H9 (cell line): Measurements from ENCODE around the gene RASGRF2. TPM values are rescaled to one million over a fixed set of nuclear protein-coding genes. Genes with fewer than 3 reads are reported as not detected.

ENCODE experiments used
- DNase-seq: peaks from one replicate; pipeline ENCODE4 v3.0.0-alpha.2; 2017
- H2AFZ ChIP-seq: one replicate; pipeline ENCODE4 v1.6.1; 2013; ENCODE audit warnings: mild to moderate bottlenecking, low read length, control low read depth, moderate library complexity
- H2AK5ac ChIP-seq: 2 replicates; pipeline ENCODE4 v1.6.1; 2013; ENCODE audit warnings: low read length, control low read depth, mixed read lengths; ENCODE audit not compliant: insufficient read length
- H2BK120ac ChIP-seq: one replicate; pipeline ENCODE4 v1.6.1; 2013; ENCODE audit warnings: low read depth, mild to moderate bottlenecking, low read length, control low read depth, inconsistent platforms; ENCODE audit not compliant: poor library complexity, severe bottlenecking
- H2BK12ac ChIP-seq: 2 replicates; pipeline ENCODE4 v1.6.1; 2013; ENCODE audit warnings: low read length, control low read depth, mixed read lengths, low read depth; ENCODE audit not compliant: insufficient read length
- H2BK15ac ChIP-seq: 2 replicates; pipeline ENCODE4 v1.6.1; 2013; ENCODE audit warnings: low read depth, low read length, control low read depth
- H2BK20ac ChIP-seq: one replicate; pipeline ENCODE4 v1.6.1; 2013; ENCODE audit warnings: low read depth, mild to moderate bottlenecking, low read length, control low read depth, inconsistent platforms; ENCODE audit not compliant: poor library complexity, severe bottlenecking
- H2BK5ac ChIP-seq: 2 replicates; pipeline ENCODE4 v1.6.1; 2013; ENCODE audit warnings: low read length, control low read depth, mixed read lengths; ENCODE audit not compliant: insufficient read length
- H3K14ac ChIP-seq: 2 replicates; pipeline ENCODE4 v1.6.1; 2013; ENCODE audit warnings: low read length, control low read depth; ENCODE audit not compliant: insufficient read depth
- H3K18ac ChIP-seq: 2 replicates; pipeline ENCODE4 v1.6.1; 2013; ENCODE audit warnings: low read depth, mild to moderate bottlenecking, mixed read lengths, low read length, control low read depth; ENCODE audit not compliant: insufficient read length
- H3K23ac ChIP-seq: 2 replicates; pipeline ENCODE4 v1.6.1; 2013; ENCODE audit warnings: low read length, control low read depth, mixed read lengths, low read depth; ENCODE audit not compliant: insufficient read length
- H3K23me2 ChIP-seq: 2 replicates; pipeline ENCODE4 v1.6.1; 2013; ENCODE audit warnings: low read depth, mild to moderate bottlenecking, mixed read lengths, low read length, control low read depth; ENCODE audit not compliant: insufficient read length, poor library complexity, severe bottlenecking
- H3K27ac ChIP-seq: 2 replicates; pipeline ENCODE4 v1.5.1; 2013; ENCODE audit warnings: low read length, control low read depth, mixed read lengths, low read depth; ENCODE audit not compliant: insufficient read length
- H3K27me3 ChIP-seq: 2 replicates; pipeline ENCODE4 v1.6.1; 2013; ENCODE audit warnings: low read length, control low read depth, inconsistent platforms; ENCODE audit not compliant: insufficient read depth
- H3K4ac ChIP-seq: 2 replicates; pipeline ENCODE4 v1.6.1; 2013; ENCODE audit warnings: low read depth, mild to moderate bottlenecking, control low read depth, inconsistent platforms, low read length, moderate library complexity
- H3K4me1 ChIP-seq: 2 replicates; pipeline ENCODE4 v1.6.1; 2013; ENCODE audit warnings: low read length, control low read depth, inconsistent platforms; ENCODE audit not compliant: insufficient read depth
- H3K4me2 ChIP-seq: 2 replicates; pipeline ENCODE4 v1.6.1; 2013; ENCODE audit warnings: low read length, control low read depth, mixed read lengths; ENCODE audit not compliant: insufficient read length, insufficient read depth
- H3K56ac ChIP-seq: 2 replicates; pipeline ENCODE4 v1.6.1; 2013; ENCODE audit warnings: low read depth, mild to moderate bottlenecking, mixed read lengths, low read length, control low read depth; ENCODE audit not compliant: insufficient read length
- H3K79me1 ChIP-seq: 2 replicates; pipeline ENCODE4 v1.6.1; 2013; ENCODE audit warnings: low read depth, mild to moderate bottlenecking, moderate library complexity, low read length, control low read depth, inconsistent platforms; ENCODE audit not compliant: insufficient read depth, poor library complexity, severe bottlenecking
- H3K79me2 ChIP-seq: 2 replicates; pipeline ENCODE4 v1.6.1; 2013; ENCODE audit warnings: low read length, control low read depth, inconsistent platforms; ENCODE audit not compliant: insufficient read depth
- H3K9ac ChIP-seq: 2 replicates; pipeline ENCODE4 v1.6.1; 2013; ENCODE audit warnings: low read length, control low read depth, mixed read lengths; ENCODE audit not compliant: insufficient read length; ENCODE audit errors: extremely low read depth
- H3K9me3 ChIP-seq: one replicate; pipeline ENCODE4 v1.6.1; 2013; ENCODE audit warnings: low read depth, low read length, inconsistent platforms; ENCODE audit not compliant: control insufficient read depth
- H3T11ph ChIP-seq: one replicate; pipeline ENCODE4 v1.6.1; 2013; ENCODE audit warnings: mild to moderate bottlenecking, low read length, control low read depth, inconsistent platforms
- H4K20me1 ChIP-seq: one replicate; pipeline ENCODE4 v1.6.1; 2013; ENCODE audit not compliant: control insufficient read depth, insufficient read length, insufficient read depth
- H4K5ac ChIP-seq: 2 replicates; pipeline ENCODE4 v1.6.1; 2013; ENCODE audit warnings: low read depth, mild to moderate bottlenecking, mixed read lengths, low read length, control low read depth; ENCODE audit not compliant: insufficient read length
- H4K8ac ChIP-seq: replicated peaks from 2 replicates; pipeline ENCODE4 v1.6.1; 2013; ENCODE audit warnings: low read length, control low read depth, mixed read lengths, low read depth; ENCODE audit not compliant: insufficient read length
- H4K91ac ChIP-seq: 2 replicates; pipeline ENCODE4 v1.6.1; 2013; ENCODE audit warnings: low read depth, mild to moderate bottlenecking, moderate library complexity, mixed read lengths, low read length, control low read depth; ENCODE audit not compliant: insufficient read length
- H3K27ac Mint-ChIP-seq, 3 experiments: 2 replicates in 2 of 3; 3 replicates in 1 of 3; pipeline ENCODE4 v1.8.0; 2020 to 2021; ENCODE audit warnings: mixed read lengths in 3 of 3, mild to moderate bottlenecking in 1 of 3, moderate library complexity in 1 of 3
- H3K27me3 Mint-ChIP-seq: 2 replicates; pipeline ENCODE4 v1.8.0; 2021; ENCODE audit warnings: low read depth, mild to moderate bottlenecking, moderate library complexity, mixed read lengths
- H3K36me3 Mint-ChIP-seq, 3 experiments: 2 replicates in 2 of 3; 3 replicates in 1 of 3; pipeline ENCODE4 v1.8.0; 2020 to 2021; ENCODE audit warnings: low read depth in 3 of 3, mixed read lengths in 3 of 3; ENCODE audit not compliant: insufficient read depth in 1 of 3
- H3K4me1 Mint-ChIP-seq, 2 experiments: 2 replicates each; pipeline ENCODE4 v1.8.0; 2020; ENCODE audit warnings: mixed read lengths in 2 of 2
- H3K4me3 Mint-ChIP-seq, 2 experiments: 2 replicates in 1 of 2; 3 replicates in 1 of 2; pipeline ENCODE4 v1.8.0; 2020 to 2021; ENCODE audit warnings: mild to moderate bottlenecking in 2 of 2, mixed read lengths in 2 of 2, moderate library complexity in 1 of 2
- H3K9me3 Mint-ChIP-seq, 2 experiments: 2 replicates in 1 of 2; 3 replicates in 1 of 2; pipeline ENCODE4 v1.8.0; 2020; ENCODE audit warnings: mild to moderate bottlenecking in 2 of 2, mixed read lengths in 2 of 2, moderate library complexity in 1 of 2
- WGBS: extraction: QIAGEN DNeasy Blood & Tissue Kit; methylation state at CpG from one replicate; pipeline ENCODE4 v1.1.7; 2013; ENCODE audit warnings: missing lambda C conversion rate, low lambda C conversion rate, mixed read lengths; ENCODE audit not compliant: insufficient read length; ENCODE audit errors: extremely low coverage; 5-methylcytosine and 5-hydroxymethylcytosine counted together
- total RNA-seq: library from RNA; stranded (reverse); gene quantifications from 2 replicates; pipeline ENCODE4 v1.2.1, GENCODE V29; 2021
- TF ChIP-seq, protein P1 (sequence below): fragments of 200-600 bp; sonication (generic); conservative IDR thresholded peaks from 3 replicates; pipeline ENCODE4 v1.8.0; 2021; ENCODE audit warnings: antibody characterized with exemption, mild to moderate bottlenecking

The RASGRF2 gene
- total RNA-seq, 1 experiment from 2014 or later: 13.5 TPM

- Histone ChIP-seq H4K8ac (no peak overlapping the region), H2BK15ac (no peak overlapping the region), H2AK5ac (no peak overlapping the region), H3K18ac (no peak overlapping the region), H3K9me3 (no peaks in the 10 kb centered on the region), H3K23ac (no peak overlapping the region), H3K14ac (no peak overlapping the region), H4K5ac (no peak overlapping the region), H3K56ac (no peak overlapping the region), H3T11ph (no peak overlapping the region), H3K27ac (no peak overlapping the region), H3K79me1 (peaks cover 4% of the 10 kb centered on the region), H2AFZ (no peak overlapping the region), H4K91ac (no peak overlapping the region), H3K79me2 (no peaks in the 10 kb centered on the region), H2BK5ac (no peak overlapping the region), H3K4me1 (no peaks in the 10 kb centered on the region; the same call in 1 of the 2 replicates), H2BK20ac (no peak overlapping the region), H2BK120ac (no peak overlapping the region), H3K23me2 (no peaks in the 10 kb centered on the region), H3K4me2 (no peak overlapping the region), H3K4ac (no peak overlapping the region), H3K9ac (no peak overlapping the region), H2BK12ac (no peak overlapping the region), H3K27me3 (no peaks in the 10 kb centered on the region), H4K20me1 (no peaks in the 10 kb centered on the region)
- Mint-ChIP-seq H3K4me3 (no peak overlapping the region), H3K4me1 (peaks cover 16 to 18% of the 10 kb centered on the region in 2 experiments), H3K27me3 (no peaks in the 10 kb centered on the region), H3K36me3 (peaks cover 4 to 9% (median 5%) of the 10 kb centered on the region in 3 experiments; a peak in 5 of 7 replicates), H3K9me3 (no peaks in the 10 kb centered on the region; a peak in 1 of 5 replicates), H3K27ac (peak overlapping the region in 2 of 3 experiments; percentile 32 to 73; a peak in 3 of 7 replicates)
- no CpG with 5 or more reads among the region's 2 CpGs for WGBS
- no peak for DNase-seq
- TF ChIP-seq, protein P1, sequence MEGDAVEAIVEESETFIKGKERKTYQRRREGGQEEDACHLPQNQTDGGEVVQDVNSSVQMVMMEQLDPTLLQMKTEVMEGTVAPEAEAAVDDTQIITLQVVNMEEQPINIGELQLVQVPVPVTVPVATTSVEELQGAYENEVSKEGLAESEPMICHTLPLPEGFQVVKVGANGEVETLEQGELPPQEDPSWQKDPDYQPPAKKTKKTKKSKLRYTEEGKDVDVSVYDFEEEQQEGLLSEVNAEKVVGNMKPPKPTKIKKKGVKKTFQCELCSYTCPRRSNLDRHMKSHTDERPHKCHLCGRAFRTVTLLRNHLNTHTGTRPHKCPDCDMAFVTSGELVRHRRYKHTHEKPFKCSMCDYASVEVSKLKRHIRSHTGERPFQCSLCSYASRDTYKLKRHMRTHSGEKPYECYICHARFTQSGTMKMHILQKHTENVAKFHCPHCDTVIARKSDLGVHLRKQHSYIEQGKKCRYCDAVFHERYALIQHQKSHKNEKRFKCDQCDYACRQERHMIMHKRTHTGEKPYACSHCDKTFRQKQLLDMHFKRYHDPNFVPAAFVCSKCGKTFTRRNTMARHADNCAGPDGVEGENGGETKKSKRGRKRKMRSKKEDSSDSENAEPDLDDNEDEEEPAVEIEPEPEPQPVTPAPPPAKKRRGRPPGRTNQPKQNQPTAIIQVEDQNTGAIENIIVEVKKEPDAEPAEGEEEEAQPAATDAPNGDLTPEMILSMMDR: no peak
Measured at GRCh38 chr5:81068635-81069034, 108.5 kb downstream of the RASGRF2 start.
